Tibial nerve (tissue), 4 donors: ENCODE data around the gene PSD2. TPM values are rescaled to one million over a fixed set of nuclear protein-coding genes. Genes with fewer than 3 reads are reported as not detected.

ENCODE experiments used
- DNase-seq, 2 donors: peaks; one replicate each; pipeline ENCODE4 v3.0.0-alpha.2; 2019; ENCODE audit warnings: low spot score in 2 of 2
- H3K27ac ChIP-seq, 4 donors: fragments of 200-600 bp; sonication (generic) in 3 of 4; one replicate each; pipeline ENCODE4 v1.5.1; 2017 to 2019; ENCODE audit warnings: mild to moderate bottlenecking in 1 of 4
- H3K27me3 ChIP-seq, 2 donors: fragments of 200-600 bp; sonication (generic) in 1 of 2; one replicate each; pipeline versions ENCODE4 v1.5.1 to v1.6.0; 2017 to 2019
- H3K36me3 ChIP-seq, 3 donors: fragments of 200-600 bp; sonication (generic); one replicate each; pipeline ENCODE4 v1.5.1; 2018 to 2019
- H3K4me1 ChIP-seq, 4 donors: fragments of 200-600 bp; sonication (generic) in 3 of 4; one replicate each; pipeline ENCODE4 v1.5.1; 2017 to 2019
- H3K4me3 ChIP-seq, 4 donors: fragments of 200-600 bp; sonication (generic) in 3 of 4; one replicate each; pipeline ENCODE4 v1.5.1; 2017 to 2019; ENCODE audit warnings: mild to moderate bottlenecking in 1 of 4, moderate library complexity in 1 of 4
- H3K9me3 ChIP-seq, 4 donors: fragments of 200-600 bp; sonication (generic) in 3 of 4; one replicate each; pipeline ENCODE4 v1.5.1; 2017 to 2019
- EP300 ChIP-seq, 2 donors: sonication (generic); formaldehyde crosslinking; IDR thresholded peaks; one replicate each; pipeline ENCODE4 v1.6.1; 2017; ENCODE audit warnings: antibody characterized with exemption in 2 of 2, mild to moderate bottlenecking in 1 of 2
- POLR2A ChIP-seq, 2 donors: fragments of 450-650 bp; IDR thresholded peaks; one replicate each; pipeline ENCODE4 v1.6.1; 2017; ENCODE audit warnings: antibody characterized with exemption in 2 of 2, mild to moderate bottlenecking in 2 of 2, moderate library complexity in 2 of 2
- WGBS, 2 donors: methylation state at CpG; one replicate each; pipeline ENCODE4 v1.1.5; 2018; 5-methylcytosine and 5-hydroxymethylcytosine counted together
- total RNA-seq, 4 donors: library from RNA; depleted of rRNA; stranded (reverse); fragments of >200 nt; gene quantifications; one replicate each; pipeline ENCODE4 v1.1.0, GENCODE V29; 2016
- TF ChIP-seq, protein P1 (sequence below), 5 experiments: fragments of 200-600 bp in 3 of 5; fragments of 450-650 bp in 2 of 5; sonication (generic) in 3 of 5; IDR thresholded peaks; one replicate each; pipeline ENCODE4 v1.5.1; 2016 to 2019; ENCODE audit warnings: antibody characterized with exemption in 5 of 5, mild to moderate bottlenecking in 3 of 5, moderate library complexity in 2 of 5

Gene PSD2
- total RNA-seq, 4 donors from 2014 or later = under 0.01 to 0.30 (median 0.21) TPM; not detected in 1

DNA sequence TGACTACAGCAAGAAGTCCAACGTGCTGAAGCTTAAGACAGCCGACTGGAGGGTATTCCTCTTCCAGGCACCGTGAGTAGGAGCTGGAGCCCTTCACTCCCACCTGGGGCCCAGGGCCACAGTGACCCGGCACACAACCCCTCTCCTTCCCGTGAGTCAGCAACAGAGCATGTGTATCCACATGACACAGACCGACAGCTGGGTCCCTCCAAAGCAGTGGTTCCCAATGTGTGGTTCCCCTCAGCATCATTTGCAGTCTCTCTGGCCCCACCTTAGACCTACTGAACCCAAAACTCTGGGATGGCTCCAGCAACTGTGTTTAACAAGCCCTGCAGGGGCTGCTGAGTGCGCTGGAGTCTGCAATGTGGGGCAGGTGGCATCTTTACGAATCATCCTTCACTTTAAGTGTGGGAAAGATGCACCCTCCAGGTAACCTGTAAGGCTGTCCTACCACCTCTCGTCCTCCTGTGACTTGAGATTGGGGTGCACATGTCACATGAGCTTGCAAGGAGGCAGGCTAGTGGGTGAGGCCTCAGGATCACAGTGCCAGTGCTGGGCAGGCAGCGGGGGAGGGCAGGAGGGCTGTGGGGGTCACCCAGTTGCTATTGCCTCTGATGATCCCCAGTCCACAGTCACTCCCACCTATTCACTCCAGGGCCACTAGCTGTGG is 42.2 kb downstream of the PSD2 start:
- no peaks in the 10 kb centered on the region for H3K27me3 ChIP-seq
- H3K9me3 ChIP-seq = no peaks in the 10 kb centered on the region
- H3K27ac ChIP-seq = no peak overlapping the region
- no peak overlapping the region for H3K4me3 ChIP-seq
- WGBS, 2 donors = 80 to 81% methylated on average over 9 to 10 of the region's 10 CpGs
- TF ChIP-seq, protein P1, sequence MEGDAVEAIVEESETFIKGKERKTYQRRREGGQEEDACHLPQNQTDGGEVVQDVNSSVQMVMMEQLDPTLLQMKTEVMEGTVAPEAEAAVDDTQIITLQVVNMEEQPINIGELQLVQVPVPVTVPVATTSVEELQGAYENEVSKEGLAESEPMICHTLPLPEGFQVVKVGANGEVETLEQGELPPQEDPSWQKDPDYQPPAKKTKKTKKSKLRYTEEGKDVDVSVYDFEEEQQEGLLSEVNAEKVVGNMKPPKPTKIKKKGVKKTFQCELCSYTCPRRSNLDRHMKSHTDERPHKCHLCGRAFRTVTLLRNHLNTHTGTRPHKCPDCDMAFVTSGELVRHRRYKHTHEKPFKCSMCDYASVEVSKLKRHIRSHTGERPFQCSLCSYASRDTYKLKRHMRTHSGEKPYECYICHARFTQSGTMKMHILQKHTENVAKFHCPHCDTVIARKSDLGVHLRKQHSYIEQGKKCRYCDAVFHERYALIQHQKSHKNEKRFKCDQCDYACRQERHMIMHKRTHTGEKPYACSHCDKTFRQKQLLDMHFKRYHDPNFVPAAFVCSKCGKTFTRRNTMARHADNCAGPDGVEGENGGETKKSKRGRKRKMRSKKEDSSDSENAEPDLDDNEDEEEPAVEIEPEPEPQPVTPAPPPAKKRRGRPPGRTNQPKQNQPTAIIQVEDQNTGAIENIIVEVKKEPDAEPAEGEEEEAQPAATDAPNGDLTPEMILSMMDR (IDR thresholded peaks at IDR 0.05) = no peak
- no peak for TF ChIP-seq EP300 (IDR thresholded peaks at IDR 0.05)
- no peak for TF ChIP-seq POLR2A (IDR thresholded peaks at IDR 0.05)
- no peaks in the 10 kb centered on the region for H3K36me3 ChIP-seq
- H3K4me1 ChIP-seq = no peaks in the 10 kb centered on the region
- DNase-seq = no peak

DNA sequence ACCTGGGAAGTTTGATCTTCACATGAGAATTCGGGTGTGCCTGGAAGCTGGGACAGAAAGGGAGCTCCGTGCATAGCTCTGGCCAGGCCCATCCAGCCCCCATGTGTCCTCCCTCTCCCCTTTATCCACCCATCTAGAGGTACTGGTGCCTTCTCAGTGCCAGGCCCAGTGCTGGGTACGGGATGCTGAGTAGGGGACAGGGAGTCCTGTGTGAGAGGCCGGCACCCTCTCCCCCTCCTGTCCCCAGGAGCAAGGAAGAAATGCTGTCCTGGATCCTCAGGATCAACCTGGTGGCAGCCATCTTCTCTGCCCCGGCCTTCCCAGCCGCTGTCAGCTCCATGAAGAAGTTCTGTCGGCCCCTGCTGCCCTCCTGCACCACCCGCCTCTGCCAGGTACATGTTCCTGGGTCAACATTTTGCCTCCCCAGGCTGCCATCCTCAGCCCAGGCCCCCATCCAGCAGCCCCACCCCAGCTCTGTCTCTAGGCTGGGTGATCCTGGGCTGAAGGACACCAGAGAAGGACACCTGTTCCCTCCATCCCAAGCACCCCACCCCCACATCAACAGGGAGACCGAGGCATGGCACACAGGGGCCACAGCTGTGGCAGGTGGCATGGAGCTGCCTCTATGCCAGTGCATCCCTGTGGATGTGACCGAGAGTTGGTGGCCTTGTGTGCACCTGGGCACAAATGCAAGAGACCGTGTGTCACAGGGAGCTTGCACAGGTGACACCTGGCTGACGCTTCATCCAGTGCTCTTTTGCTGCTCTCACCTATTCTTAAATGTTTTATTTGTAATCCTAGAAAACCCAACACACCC is 43.0 kb downstream of the PSD2 start:
- no peaks in the 10 kb centered on the region for H3K4me1 ChIP-seq
- DNase-seq = no peak
- H3K4me3 ChIP-seq = no peak overlapping the region
- WGBS, 2 donors = 85 to 90% methylated on average over 10 of the region's 12 CpGs
- no peaks in the 10 kb centered on the region for H3K36me3 ChIP-seq
- TF ChIP-seq EP300 (IDR thresholded peaks at IDR 0.05) (no peak), POLR2A (IDR thresholded peaks at IDR 0.05) (no peak)
- TF ChIP-seq, protein P1 (IDR thresholded peaks at IDR 0.05) = no peak
- H3K27me3 ChIP-seq = no peaks in the 10 kb centered on the region
- H3K27ac ChIP-seq = no peak overlapping the region
- no peaks in the 10 kb centered on the region for H3K9me3 ChIP-seq

DNA sequence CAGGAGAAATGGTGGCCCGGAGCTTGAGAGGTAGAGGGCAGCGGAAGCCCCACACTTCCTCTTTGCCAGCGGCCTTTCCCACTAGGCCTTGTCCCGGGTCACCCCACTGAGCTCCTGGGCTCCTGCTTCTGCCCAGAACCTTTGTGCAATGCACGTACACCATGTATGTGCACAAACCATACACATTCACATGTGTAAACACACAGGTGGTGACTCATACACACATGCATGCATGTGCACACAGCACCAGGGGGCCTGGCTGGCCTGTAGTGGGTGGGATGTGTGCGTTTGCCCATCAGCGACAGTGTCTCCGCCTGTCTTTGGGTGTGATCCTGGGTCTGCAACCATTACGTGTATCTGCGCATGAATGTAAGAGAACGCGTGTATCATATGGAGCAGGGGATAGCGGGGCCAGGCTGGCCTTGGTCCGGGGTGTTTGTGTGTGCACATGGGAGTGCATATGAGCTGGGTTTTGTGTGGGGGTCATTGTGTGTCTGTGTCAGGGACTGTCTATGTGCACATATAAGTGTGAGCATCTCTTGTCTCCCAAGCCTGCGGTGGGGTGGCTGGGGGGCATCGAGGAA is 43.7 kb downstream of the PSD2 start:
- TF ChIP-seq POLR2A (IDR thresholded peaks at IDR 0.05) (no peak), EP300 (IDR thresholded peaks at IDR 0.05) (no peak)
- TF ChIP-seq, protein P1 (IDR thresholded peaks at IDR 0.05) = no peak
- Histone ChIP-seq H3K4me3 (no peak overlapping the region), H3K27ac (no peak overlapping the region), H3K27me3 (no peaks in the 10 kb centered on the region), H3K36me3 (no peaks in the 10 kb centered on the region), H3K4me1 (no peaks in the 10 kb centered on the region), H3K9me3 (no peaks in the 10 kb centered on the region)
- 93 to 96% methylated on average over 15 to 16 of the region's 16 CpGs for WGBS, 2 donors
- no peak for DNase-seq

DNA sequence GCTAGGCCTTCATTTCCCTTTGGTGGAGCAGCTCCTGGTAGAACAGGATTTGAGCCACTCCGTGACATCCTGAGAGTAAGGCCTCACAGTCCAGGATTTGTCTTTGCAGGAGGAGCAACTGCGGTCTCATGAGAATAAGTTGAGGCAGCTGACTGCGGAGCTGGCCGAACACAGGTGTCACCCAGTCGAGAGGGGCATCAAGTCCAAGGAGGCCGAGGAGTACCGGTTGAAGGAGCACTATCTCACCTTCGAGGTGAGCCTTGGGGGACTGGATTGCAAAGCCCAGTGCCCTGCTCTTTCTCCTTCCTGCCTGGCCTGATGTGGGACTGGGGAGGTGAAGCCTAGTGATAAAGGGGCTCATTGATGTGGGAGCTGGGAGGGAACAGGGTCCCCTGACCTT is 44.3 kb downstream of the PSD2 start:
- no peak for DNase-seq
- H3K9me3 ChIP-seq = no peaks in the 10 kb centered on the region

DNA sequence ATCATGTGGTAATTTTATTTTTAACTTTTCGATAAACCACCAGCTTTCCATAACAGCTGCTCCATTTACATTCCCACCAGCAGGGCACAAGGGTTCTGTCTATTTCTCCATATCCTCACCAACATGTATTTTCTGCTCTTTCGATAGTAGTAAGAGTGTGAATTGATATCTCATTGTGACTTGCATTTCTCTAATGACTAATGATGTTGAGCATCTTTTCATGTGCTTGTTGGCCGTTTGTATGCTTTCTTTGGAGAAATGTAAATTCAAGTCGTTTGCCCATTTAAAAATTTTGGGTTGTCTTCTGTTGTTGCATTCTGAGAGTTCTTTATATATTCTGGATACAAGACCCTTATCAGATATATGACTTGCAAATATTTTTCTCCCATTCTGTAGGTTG is 45.9 kb downstream of the PSD2 start:
- H3K27ac ChIP-seq = no peak overlapping the region
- no peak for DNase-seq
- H3K4me1 ChIP-seq = no peaks in the 10 kb centered on the region
- no peaks in the 10 kb centered on the region for H3K9me3 ChIP-seq
- no peaks in the 10 kb centered on the region for H3K36me3 ChIP-seq
- WGBS, 2 donors = 44 to 48% methylated on average over 4 of the region's 4 CpGs
- no peak overlapping the region for H3K4me3 ChIP-seq
- TF ChIP-seq, protein P1 (IDR thresholded peaks at IDR 0.05) = no peak
- no peak for TF ChIP-seq EP300 (IDR thresholded peaks at IDR 0.05)
- no peak for TF ChIP-seq POLR2A (IDR thresholded peaks at IDR 0.05)
- H3K27me3 ChIP-seq = peaks cover 0 to 5% of the 10 kb centered on the region in 2 donors

More for the DNA sequence above, 44.3 kb downstream of the PSD2 start:
- no peaks in the 10 kb centered on the region for H3K27me3 ChIP-seq
- no peaks in the 10 kb centered on the region for H3K4me1 ChIP-seq
- WGBS, 2 donors = 79 to 88% methylated on average over 8 of the region's 8 CpGs
- no peak overlapping the region for H3K4me3 ChIP-seq
- no peaks in the 10 kb centered on the region for H3K36me3 ChIP-seq
- TF ChIP-seq POLR2A (IDR thresholded peaks at IDR 0.05) = no peak
- TF ChIP-seq EP300 (IDR thresholded peaks at IDR 0.05) = no peak
- H3K27ac ChIP-seq = no peak overlapping the region
